HepG2 (cell line): Measurements from ENCODE around the gene CFAP43. TPM values are rescaled to one million over a fixed set of nuclear protein-coding genes. Genes with fewer than 3 reads are reported as not detected.
A peak's percentile ranks its signal among the peaks of the same experiment; 100 is the strongest.

Source experiments
- ARID3A ChIP-seq: IDR thresholded peaks from 2 replicates; pipeline ENCODE4 v1.6.1; 2012; ENCODE audit warnings: low read depth, low read length, improper control_type of control experiment
- GATAD1 ChIP-seq: IDR thresholded peaks from 2 replicates; pipeline ENCODE4 v1.6.1; 2016; ENCODE audit warnings: missing genetic modification reagents, missing compliant biosample characterization
- IKZF5 ChIP-seq: IDR thresholded peaks from 2 replicates; pipeline ENCODE4 v1.6.1; 2018; ENCODE audit warnings: missing genetic modification reagents, mild to moderate bottlenecking, missing compliant biosample characterization
- IRF1 ChIP-seq: sonication (generic); formaldehyde crosslinking; IDR thresholded peaks from 2 replicates; pipeline ENCODE4 v1.4.0; 2020; ENCODE audit warnings: low read depth, mild to moderate bottlenecking, missing genetic modification reagents
- ISL2 ChIP-seq: sonication (generic); formaldehyde crosslinking; IDR thresholded peaks from 2 replicates; pipeline ENCODE4 v1.5.0; 2020; ENCODE audit warnings: missing genetic modification reagents
- KAT7 ChIP-seq: IDR thresholded peaks from 2 replicates; pipeline ENCODE4 v1.6.1; 2018; ENCODE audit warnings: borderline replicate concordance, missing compliant biosample characterization
- KDM2A ChIP-seq: sonication (generic); formaldehyde crosslinking; IDR thresholded peaks from 2 replicates; pipeline ENCODE4 v1.4.0; 2020; ENCODE audit warnings: low read depth, missing genetic modification reagents, borderline replicate concordance
- MTA3 ChIP-seq: sonication (generic); formaldehyde crosslinking; IDR thresholded peaks from 2 replicates; pipeline ENCODE4 v1.4.0; 2020; ENCODE audit warnings: missing genetic modification reagents
- NAIF1 ChIP-seq: sonication (generic); formaldehyde crosslinking; IDR thresholded peaks from 2 replicates; pipeline ENCODE4 v1.5.0; 2020; ENCODE audit warnings: mild to moderate bottlenecking, missing genetic modification reagents, borderline replicate concordance
- RBFOX2 ChIP-seq: fragments of 200-400 bp; formaldehyde crosslinking; IDR thresholded peaks from 2 replicates; pipeline ENCODE4 v1.6.1; 2017; ENCODE audit warnings: low read depth, mild to moderate bottlenecking, low read length
- SKI ChIP-seq: fragments of 450-650 bp; IDR thresholded peaks from one replicate; pipeline ENCODE4 v1.6.1; 2018; ENCODE audit warnings: mild to moderate bottlenecking; ENCODE audit not compliant: partially characterized antibody
- WIZ ChIP-seq: sonication (generic); formaldehyde crosslinking; IDR thresholded peaks from 2 replicates; pipeline ENCODE4 v1.5.1; 2020; ENCODE audit warnings: mild to moderate bottlenecking, missing genetic modification reagents
- ZBED4 ChIP-seq: sonication (generic); formaldehyde crosslinking; IDR thresholded peaks from 2 replicates; pipeline ENCODE4 v1.4.0; 2020; ENCODE audit warnings: missing genetic modification reagents, borderline replicate concordance
- ZNF10 ChIP-seq: sonication (generic); formaldehyde crosslinking; IDR thresholded peaks from 2 replicates; pipeline ENCODE4 v1.4.0; 2020; ENCODE audit warnings: mild to moderate bottlenecking, low read depth, missing genetic modification reagents, borderline replicate concordance
- ZNF253 ChIP-seq: sonication (generic); formaldehyde crosslinking; IDR thresholded peaks from 2 replicates; pipeline ENCODE4 v1.8.0; 2022; ENCODE audit warnings: mild to moderate bottlenecking, missing genetic modification reagents, borderline replicate concordance
- ZNF362 ChIP-seq: sonication (generic); formaldehyde crosslinking; IDR thresholded peaks from 2 replicates; pipeline ENCODE4 v1.4.0; 2020; ENCODE audit warnings: missing genetic modification reagents, mild to moderate bottlenecking, borderline replicate concordance
- ZNF883 ChIP-seq: sonication (generic); formaldehyde crosslinking; IDR thresholded peaks from 2 replicates; pipeline ENCODE4 v1.5.1; 2020; ENCODE audit warnings: mild to moderate bottlenecking, missing genetic modification reagents; ENCODE audit errors: not compliant biosample characterization
- ZSCAN21 ChIP-seq: sonication (generic); formaldehyde crosslinking; IDR thresholded peaks from 2 replicates; pipeline ENCODE4 v1.8.0; 2022; ENCODE audit warnings: mild to moderate bottlenecking, missing genetic modification reagents, moderate library complexity, borderline replicate concordance
- polyA plus RNA-seq, 8 experiments: library from polyadenylated mRNA; depleted of rRNA in 3 of 8; stranded (reverse) in 7 of 8; unstranded in 1 of 8; fragments of >200 nt; fragmentation: Illumina TruSeq in 4 of 8; extraction: Trizol in 4 of 8; gene quantifications; 2 replicates each; pipeline versions ENCODE4 v1.2.1 to v1.2.3, GENCODE V29; 2011 to 2016; ENCODE audit warnings: low read depth in 4 of 8, missing spikeins in 1 of 8, mixed read lengths in 1 of 8; ENCODE audit not compliant: insufficient read depth in 1 of 8
- total RNA-seq, 5 experiments: library from RNA; depleted of rRNA; stranded (reverse); fragments of >200 nt; fragmentation: Illumina TruSeq; extraction: Trizol; gene quantifications; 2 replicates each; pipeline ENCODE4 v1.2.3, GENCODE V29; 2016; ENCODE audit warnings: low read depth in 1 of 5

CFAP43 gene
- total and polyA plus RNA-seq, 2 of the 13 experiments (the other 11 are each of a cell fraction or from before 2014, with no cell fraction given): 0.24 to 0.38 TPM

- TF ChIP-seq ZSCAN21: no peak
- no peak for TF ChIP-seq MTA3 (CRISPR knock-in tag)
- peak; percentile 70 for TF ChIP-seq IKZF5 (CRISPR knock-in tag)
- TF ChIP-seq ARID3A: no peak
- no peak for TF ChIP-seq ZNF10 (CRISPR knock-in tag)
- peak; percentile 70; the same call in 1 of the 2 replicates for TF ChIP-seq ZBED4
- TF ChIP-seq SKI: peak; percentile 51
- peak; percentile 91 for TF ChIP-seq KDM2A (CRISPR knock-in tag)
- peak; percentile 60 for TF ChIP-seq ZNF362
- no peak for TF ChIP-seq ZNF253 (CRISPR knock-in tag)
- TF ChIP-seq GATAD1: peak; percentile 90
- no peak for TF ChIP-seq IRF1 (CRISPR knock-in tag)
- TF ChIP-seq ZNF883 (CRISPR knock-in tag): peak; percentile 91
- peak; percentile 68; the same call in 1 of the 2 replicates for TF ChIP-seq ISL2 (CRISPR knock-in tag)
- TF ChIP-seq RBFOX2: peak; percentile 74
- no peak for TF ChIP-seq NAIF1 (CRISPR knock-in tag)
- peak; percentile 91; the same call in 1 of the 2 replicates for TF ChIP-seq KAT7 (CRISPR knock-in tag)
- TF ChIP-seq WIZ (CRISPR knock-in tag): no peak
Observed at GRCh38 chr10:104231784-104232612, at the start of gene CFAP43 (continued).
